Measurements from ENCODE around the gene CSK. TPM values are rescaled to one million over a fixed set of nuclear protein-coding genes. Genes with fewer than 3 reads are reported as not detected.

Gene CSK
- total and polyA plus RNA-seq, 2 donors (not counting 1 experiment from before 2014, with no cell fraction given): 325 to 651 TPM

DNA sequence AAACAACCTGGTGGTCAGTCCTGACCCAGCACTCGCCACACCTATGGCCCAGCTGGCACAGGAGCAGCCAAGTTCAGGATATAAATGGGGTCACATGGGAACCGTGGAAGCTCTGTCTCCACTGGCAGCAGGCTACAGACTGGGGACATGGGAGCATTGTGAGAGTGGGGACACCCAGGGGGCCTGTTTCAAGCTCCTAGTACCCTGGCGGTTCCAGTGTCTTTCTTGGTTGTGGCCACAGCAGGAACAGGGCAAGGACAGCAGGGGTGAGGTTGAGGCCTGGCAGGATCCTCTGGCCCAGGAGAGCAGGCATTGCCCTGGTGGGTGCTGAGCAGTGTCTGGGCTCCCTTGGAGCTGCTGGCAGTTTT lies 1.9 kb downstream of the CSK start:
- no peaks in the 10 kb centered on the region for H3K27me3 Mint-ChIP-seq
- H2AFZ ChIP-seq (ENCODE audit: insufficient read depth, low read depth, low read length, poor library complexity, severe bottlenecking): no peak overlapping the region
- peaks cover 0 to 6% (median 0%) of the 10 kb centered on the region in 3 donors for H3K9me3 ChIP-seq (ENCODE audit: control extremely low read depth in 1 of 3, control insufficient read depth in 2 of 3, insufficient read depth in 1 of 3, low read length in 2 of 3)
- DNase-seq (no peak), ATAC-seq (ENCODE audit: low read depth) (no peak)
- peak overlapping the region; percentile 93 for H3K4me3 Mint-ChIP-seq
- H3K4me3 ChIP-seq (ENCODE audit: control extremely low read depth in 1 of 5, extremely low read depth in 1 of 5, insufficient read depth in 1 of 5, low read depth in 2 of 5, low read length in 4 of 5): peak overlapping the region; percentile 42 to 99 (median 86)
- peaks cover 61 to 84% of the 10 kb centered on the region in 2 donors for H3K4me1 ChIP-seq (ENCODE audit: control insufficient read depth in 2 of 2, insufficient read depth in 2 of 2, low read length in 2 of 2)
- H3K27me3 ChIP-seq (replicated peaks in 1 of 4; ENCODE audit: control extremely low read depth in 1 of 4, control insufficient read depth in 3 of 4, insufficient read depth in 4 of 4, low read length in 3 of 4): no peaks in the 10 kb centered on the region
- 0% methylated on average over 3 of the region's 3 CpGs for WGBS (ENCODE audit: insufficient coverage)
- H3K27ac ChIP-seq (ENCODE audit: low read length in 2 of 2): peak overlapping the region; percentile 90 to 93
- POLR2A ChIA-PET: interaction anchor here (2.9 to 15.2 kb wide), 3 partner anchors 9 to 12 kb away, joined by 16 to 572 read pairs (median 19); no protein-coding TSS in a partner anchor
- H3K4me1 Mint-ChIP-seq: peaks cover 85% of the 10 kb centered on the region
- intact Hi-C loops (cut with micrococcal nuclease): loop anchor here (10.0 kb wide), 1 partner anchor 349 kb away; the partner anchor contains the start of gene SEMA7A
- CTCF ChIA-PET: interaction anchor here (0.8 to 37.1 kb wide), 6 partner anchors 4 to 352 kb away, joined by 3 to 2548 read pairs (median 4); partner anchors contain the start of genes CSK and LMAN1L
- H3K4me2 ChIP-seq (replicated peaks; ENCODE audit: low read depth, low read length, poor library complexity, severe bottlenecking): peak overlapping the region; percentile 91
- peak overlapping the region; percentile 96 for H3K27ac Mint-ChIP-seq
- TF ChIP-seq, protein P1, sequence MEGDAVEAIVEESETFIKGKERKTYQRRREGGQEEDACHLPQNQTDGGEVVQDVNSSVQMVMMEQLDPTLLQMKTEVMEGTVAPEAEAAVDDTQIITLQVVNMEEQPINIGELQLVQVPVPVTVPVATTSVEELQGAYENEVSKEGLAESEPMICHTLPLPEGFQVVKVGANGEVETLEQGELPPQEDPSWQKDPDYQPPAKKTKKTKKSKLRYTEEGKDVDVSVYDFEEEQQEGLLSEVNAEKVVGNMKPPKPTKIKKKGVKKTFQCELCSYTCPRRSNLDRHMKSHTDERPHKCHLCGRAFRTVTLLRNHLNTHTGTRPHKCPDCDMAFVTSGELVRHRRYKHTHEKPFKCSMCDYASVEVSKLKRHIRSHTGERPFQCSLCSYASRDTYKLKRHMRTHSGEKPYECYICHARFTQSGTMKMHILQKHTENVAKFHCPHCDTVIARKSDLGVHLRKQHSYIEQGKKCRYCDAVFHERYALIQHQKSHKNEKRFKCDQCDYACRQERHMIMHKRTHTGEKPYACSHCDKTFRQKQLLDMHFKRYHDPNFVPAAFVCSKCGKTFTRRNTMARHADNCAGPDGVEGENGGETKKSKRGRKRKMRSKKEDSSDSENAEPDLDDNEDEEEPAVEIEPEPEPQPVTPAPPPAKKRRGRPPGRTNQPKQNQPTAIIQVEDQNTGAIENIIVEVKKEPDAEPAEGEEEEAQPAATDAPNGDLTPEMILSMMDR (IDR thresholded peaks at IDR 0.05): no peak
- no peak for TF ChIP-seq EZH2 (IDR thresholded peaks at IDR 0.05; ENCODE audit: borderline replicate concordance, insufficient read depth, low read depth, low read length, poor library complexity, severe bottlenecking)
- peak overlapping the region; percentile 84 for H3K9ac ChIP-seq (ENCODE audit: low read length)
- H4K20me1 ChIP-seq (ENCODE audit: control insufficient read depth, insufficient read depth, low read length, poor library complexity, severe bottlenecking): peaks cover 20% of the 10 kb centered on the region
- H3K79me2 ChIP-seq (ENCODE audit: control insufficient read depth, insufficient read depth, low read length): peaks cover 72% of the 10 kb centered on the region
- no peaks in the 10 kb centered on the region for H3K9me3 Mint-ChIP-seq (ENCODE audit: insufficient read depth)
- H3K36me3 ChIP-seq (replicated peaks in 1 of 2; ENCODE audit: control extremely low read depth in 1 of 2, control insufficient read depth in 1 of 2, extremely low read depth in 1 of 2, insufficient read depth in 2 of 2, low read length in 1 of 2): peaks cover 0 to 10% of the 10 kb centered on the region in 2 experiments

Data from B cell (primary cell).